HUES6 (cell line): ENCODE measurements around the gene NR2C2AP.

Experiments used
- H3K27ac ChIP-seq: 2 replicates; pipeline ENCODE4 v1.7.0; 2013; ENCODE audit warnings: low read depth, mild to moderate bottlenecking, low read length, inconsistent platforms
- H3K27me3 ChIP-seq: 2 replicates; pipeline ENCODE4 v1.6.1; 2013; ENCODE audit warnings: low read length; ENCODE audit not compliant: control insufficient read depth, insufficient read depth
- H3K36me3 ChIP-seq: 2 replicates; pipeline ENCODE4 v1.6.1; 2013; ENCODE audit warnings: low read length; ENCODE audit not compliant: control insufficient read depth, insufficient read depth
- H3K4me1 ChIP-seq: 2 replicates; pipeline ENCODE4 v1.6.1; 2013; ENCODE audit warnings: low read length; ENCODE audit not compliant: control insufficient read depth, insufficient read depth
- H3K4me3 ChIP-seq: 2 replicates; pipeline ENCODE4 v1.5.1; 2013; ENCODE audit warnings: low read depth, low read length
- H3K9ac ChIP-seq: one replicate; pipeline ENCODE4 v1.6.1; 2013; ENCODE audit warnings: mild to moderate bottlenecking, low read length
- H3K9me3 ChIP-seq: 2 replicates; pipeline ENCODE4 v1.6.1; 2013; ENCODE audit warnings: low read depth, low read length; ENCODE audit not compliant: control insufficient read depth, insufficient read depth

The NR2C2AP gene

GRCh38 chr19:19203012-19203856 is at the start of gene NR2C2AP:
TSS of gene NR2C2AP (minus strand) at chr19:19203414. CDS start at chr19:19203060, 354 bp downstream.
- no peak within 1 kb of the TSS for H3K27ac ChIP-seq

GRCh38 chr19:19250196-19250801 is 47.1 kb upstream of the NR2C2AP start:
- no peaks in the 10 kb centered on the region for H3K36me3 ChIP-seq
- no peaks in the 10 kb centered on the region for H3K9me3 ChIP-seq
- no peak overlapping the region for H3K4me3 ChIP-seq
- H3K4me1 ChIP-seq = no peaks in the 10 kb centered on the region
- H3K9ac ChIP-seq = no peak overlapping the region
- no peak overlapping the region for H3K27ac ChIP-seq
- peaks cover 46% of the 10 kb centered on the region for H3K27me3 ChIP-seq

More at GRCh38 chr19:19203012-19203856, at the start of gene NR2C2AP:
- Histone ChIP-seq H3K9me3 (no peaks in the 10 kb centered on the region), H3K36me3 (peaks cover 31% of the 10 kb centered on the region), H3K9ac (peak within 1 kb of the TSS; percentile 85), H3K27me3 (peaks cover 44% of the 10 kb centered on the region), H3K4me3 (peak within 1 kb of the TSS; percentile 82), H3K4me1 (peaks cover 4% of the 10 kb centered on the region; the same call in 1 of the 2 replicates)

GRCh38 chr19:19240476-19240875 is 37.3 kb upstream of the NR2C2AP start:
- Histone ChIP-seq H3K4me1 (no peaks in the 10 kb centered on the region), H3K9ac (no peak overlapping the region), H3K27ac (no peak overlapping the region), H3K9me3 (peaks cover 8% of the 10 kb centered on the region; the same call in 1 of the 2 replicates), H3K4me3 (no peak overlapping the region), H3K27me3 (peaks cover 16% of the 10 kb centered on the region; the same call in 1 of the 2 replicates), H3K36me3 (no peaks in the 10 kb centered on the region)

GRCh38 chr19:19239675-19240074 is 36.5 kb upstream of the NR2C2AP start:
- H3K4me3 ChIP-seq = no peak overlapping the region
- H3K4me1 ChIP-seq = no peaks in the 10 kb centered on the region
- peaks cover 16% of the 10 kb centered on the region; the same call in 1 of the 2 replicates for H3K27me3 ChIP-seq
- H3K9me3 ChIP-seq = peaks cover 11% of the 10 kb centered on the region
- H3K36me3 ChIP-seq = no peaks in the 10 kb centered on the region
- no peak overlapping the region for H3K9ac ChIP-seq
- H3K27ac ChIP-seq = no peak overlapping the region

- H3K9ac ChIP-seq = no peak overlapping the region
- H3K9me3 ChIP-seq = peaks cover 23% of the 10 kb centered on the region
- H3K27ac ChIP-seq = no peak overlapping the region
- H3K27me3 ChIP-seq = peaks cover 22% of the 10 kb centered on the region; the same call in 1 of the 2 replicates
- no peak overlapping the region for H3K4me3 ChIP-seq
- no peaks in the 10 kb centered on the region for H3K4me1 ChIP-seq
- H3K36me3 ChIP-seq = no peaks in the 10 kb centered on the region
These were observed 35.1 kb upstream of the NR2C2AP start for GRCh38 chr19:19238126-19238894.

GRCh38 chr19:19236173-19236572 is 33.0 kb upstream of the NR2C2AP start:
- peaks cover 39% of the 10 kb centered on the region; the same call in 1 of the 2 replicates for H3K27me3 ChIP-seq
- H3K4me1 ChIP-seq = no peaks in the 10 kb centered on the region
- H3K36me3 ChIP-seq = no peaks in the 10 kb centered on the region
- no peak overlapping the region for H3K27ac ChIP-seq
- H3K9ac ChIP-seq = no peak overlapping the region
- peaks cover 23% of the 10 kb centered on the region for H3K9me3 ChIP-seq
- H3K4me3 ChIP-seq = no peak overlapping the region

GRCh38 chr19:19234220-19234816 is 31.1 kb upstream of the NR2C2AP start:
- peaks cover 23% of the 10 kb centered on the region for H3K9me3 ChIP-seq
- H3K27me3 ChIP-seq = peaks cover 37% of the 10 kb centered on the region; the same call in 1 of the 2 replicates
- H3K27ac ChIP-seq = no peak overlapping the region
- H3K9ac ChIP-seq = no peak overlapping the region
- H3K4me1 ChIP-seq = no peaks in the 10 kb centered on the region
- H3K4me3 ChIP-seq = no peak overlapping the region
- H3K36me3 ChIP-seq = no peaks in the 10 kb centered on the region

- H3K4me3 ChIP-seq = no peak overlapping the region
- H3K9ac ChIP-seq = no peak overlapping the region
- peaks cover 23% of the 10 kb centered on the region for H3K9me3 ChIP-seq
- no peak overlapping the region for H3K27ac ChIP-seq
- no peaks in the 10 kb centered on the region for H3K4me1 ChIP-seq
- H3K36me3 ChIP-seq = no peaks in the 10 kb centered on the region
- peaks cover 52% of the 10 kb centered on the region for H3K27me3 ChIP-seq
These were observed 29.1 kb upstream of the NR2C2AP start for GRCh38 chr19:19232261-19232721.

- Histone ChIP-seq H3K27ac (no peak overlapping the region), H3K9me3 (peaks cover 20% of the 10 kb centered on the region), H3K4me3 (no peak overlapping the region), H3K9ac (no peak overlapping the region), H3K27me3 (peaks cover 65% of the 10 kb centered on the region), H3K4me1 (no peaks in the 10 kb centered on the region), H3K36me3 (no peaks in the 10 kb centered on the region)
These were observed 27.8 kb upstream of the NR2C2AP start for GRCh38 chr19:19230999-19231398.

GRCh38 chr19:19229701-19230100 is 26.5 kb upstream of the NR2C2AP start:
- H3K4me3 ChIP-seq = no peak overlapping the region
- H3K9ac ChIP-seq = no peak overlapping the region
- peaks cover 78% of the 10 kb centered on the region for H3K27me3 ChIP-seq
- H3K4me1 ChIP-seq = no peaks in the 10 kb centered on the region
- no peaks in the 10 kb centered on the region for H3K36me3 ChIP-seq
- H3K9me3 ChIP-seq = peaks cover 13% of the 10 kb centered on the region
- H3K27ac ChIP-seq = no peak overlapping the region
